ENCODE data around the gene PRDX5.

DNA sequence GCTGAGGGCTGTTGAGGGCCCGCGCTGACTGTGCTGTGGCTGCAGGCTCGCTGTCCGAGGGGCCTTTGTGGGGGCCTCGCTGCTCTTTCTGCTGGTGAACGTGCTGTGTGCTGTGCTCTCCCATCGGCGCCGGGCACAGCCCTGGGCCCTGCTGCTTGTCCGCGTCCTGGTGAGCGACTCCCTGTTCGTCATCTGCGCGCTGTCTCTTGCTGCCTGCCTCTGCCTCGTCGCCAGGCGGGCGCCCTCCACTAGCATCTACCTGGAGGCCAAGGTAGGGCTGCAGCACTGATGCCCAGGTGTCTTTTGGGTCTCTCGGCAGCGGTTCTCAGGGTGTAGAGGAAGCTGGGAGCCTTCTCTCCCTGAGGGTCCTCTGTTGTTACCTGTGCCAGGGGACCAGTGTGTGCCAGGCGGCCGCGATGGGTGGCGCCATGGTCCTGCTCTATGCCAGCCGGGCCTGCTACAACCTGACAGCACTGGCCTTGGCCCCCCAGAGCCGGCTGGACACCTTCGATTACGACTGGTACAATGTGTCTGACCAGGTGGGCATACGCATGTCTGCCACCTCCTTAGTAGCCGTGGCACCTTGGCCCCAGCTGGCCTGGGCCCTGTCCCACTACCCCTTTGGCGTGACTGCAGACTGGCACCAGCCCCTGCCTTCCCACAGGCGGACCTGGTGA lies 30.1 kb upstream of the PRDX5 start:
- TF ChIP-seq TAF1 (IDR thresholded peaks at IDR 0.05; ENCODE audit: low read depth) (no peak), EP300 (IDR thresholded peaks at IDR 0.05; ENCODE audit: borderline replicate concordance) (no peak), CEBPB (IDR thresholded peaks at IDR 0.05) (no peak), EGR1 (IDR thresholded peaks at IDR 0.05) (no peak), YY1 (IDR thresholded peaks at IDR 0.05; ENCODE audit: low read depth) (no peak), NFIC (IDR thresholded peaks at IDR 0.05) (no peak), CREB1 (IDR thresholded peaks at IDR 0.05; ENCODE audit: low read depth) (no peak), FOXM1 (IDR thresholded peaks at IDR 0.05; ENCODE audit: borderline replicate concordance, low read depth) (no peak), RAD21 (IDR thresholded peaks at IDR 0.05; ENCODE audit: low read depth) (no peak)
- TF ChIP-seq, protein P1, sequence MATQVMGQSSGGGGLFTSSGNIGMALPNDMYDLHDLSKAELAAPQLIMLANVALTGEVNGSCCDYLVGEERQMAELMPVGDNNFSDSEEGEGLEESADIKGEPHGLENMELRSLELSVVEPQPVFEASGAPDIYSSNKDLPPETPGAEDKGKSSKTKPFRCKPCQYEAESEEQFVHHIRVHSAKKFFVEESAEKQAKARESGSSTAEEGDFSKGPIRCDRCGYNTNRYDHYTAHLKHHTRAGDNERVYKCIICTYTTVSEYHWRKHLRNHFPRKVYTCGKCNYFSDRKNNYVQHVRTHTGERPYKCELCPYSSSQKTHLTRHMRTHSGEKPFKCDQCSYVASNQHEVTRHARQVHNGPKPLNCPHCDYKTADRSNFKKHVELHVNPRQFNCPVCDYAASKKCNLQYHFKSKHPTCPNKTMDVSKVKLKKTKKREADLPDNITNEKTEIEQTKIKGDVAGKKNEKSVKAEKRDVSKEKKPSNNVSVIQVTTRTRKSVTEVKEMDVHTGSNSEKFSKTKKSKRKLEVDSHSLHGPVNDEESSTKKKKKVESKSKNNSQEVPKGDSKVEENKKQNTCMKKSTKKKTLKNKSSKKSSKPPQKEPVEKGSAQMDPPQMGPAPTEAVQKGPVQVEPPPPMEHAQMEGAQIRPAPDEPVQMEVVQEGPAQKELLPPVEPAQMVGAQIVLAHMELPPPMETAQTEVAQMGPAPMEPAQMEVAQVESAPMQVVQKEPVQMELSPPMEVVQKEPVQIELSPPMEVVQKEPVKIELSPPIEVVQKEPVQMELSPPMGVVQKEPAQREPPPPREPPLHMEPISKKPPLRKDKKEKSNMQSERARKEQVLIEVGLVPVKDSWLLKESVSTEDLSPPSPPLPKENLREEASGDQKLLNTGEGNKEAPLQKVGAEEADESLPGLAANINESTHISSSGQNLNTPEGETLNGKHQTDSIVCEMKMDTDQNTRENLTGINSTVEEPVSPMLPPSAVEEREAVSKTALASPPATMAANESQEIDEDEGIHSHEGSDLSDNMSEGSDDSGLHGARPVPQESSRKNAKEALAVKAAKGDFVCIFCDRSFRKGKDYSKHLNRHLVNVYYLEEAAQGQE (IDR thresholded peaks at IDR 0.05; ENCODE audit: low read depth), result no peak
- TF ChIP-seq, protein P2, sequence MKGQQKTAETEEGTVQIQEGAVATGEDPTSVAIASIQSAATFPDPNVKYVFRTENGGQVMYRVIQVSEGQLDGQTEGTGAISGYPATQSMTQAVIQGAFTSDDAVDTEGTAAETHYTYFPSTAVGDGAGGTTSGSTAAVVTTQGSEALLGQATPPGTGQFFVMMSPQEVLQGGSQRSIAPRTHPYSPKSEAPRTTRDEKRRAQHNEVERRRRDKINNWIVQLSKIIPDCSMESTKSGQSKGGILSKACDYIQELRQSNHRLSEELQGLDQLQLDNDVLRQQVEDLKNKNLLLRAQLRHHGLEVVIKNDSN (IDR thresholded peaks at IDR 0.05), result no peak
- TF ChIP-seq, protein P3, sequence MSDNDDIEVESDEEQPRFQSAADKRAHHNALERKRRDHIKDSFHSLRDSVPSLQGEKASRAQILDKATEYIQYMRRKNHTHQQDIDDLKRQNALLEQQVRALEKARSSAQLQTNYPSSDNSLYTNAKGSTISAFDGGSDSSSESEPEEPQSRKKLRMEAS (IDR thresholded peaks at IDR 0.05), result no peak
